GM18858 (cell line): Measurements from ENCODE around the gene C12orf75.
"Not testable (repeated sequence)": the region's sequence is repeated elsewhere in the genome, so short reads cannot be mapped to it uniquely, and the experiment has no call there.

Experiments used
- ATAC-seq: cut with Tn5 transposase; IDR thresholded peaks from one replicate; pipeline ENCODE4 v1.9.1; 2021; ENCODE audit not compliant: unreplicated experiment

C12orf75 gene

DNA sequence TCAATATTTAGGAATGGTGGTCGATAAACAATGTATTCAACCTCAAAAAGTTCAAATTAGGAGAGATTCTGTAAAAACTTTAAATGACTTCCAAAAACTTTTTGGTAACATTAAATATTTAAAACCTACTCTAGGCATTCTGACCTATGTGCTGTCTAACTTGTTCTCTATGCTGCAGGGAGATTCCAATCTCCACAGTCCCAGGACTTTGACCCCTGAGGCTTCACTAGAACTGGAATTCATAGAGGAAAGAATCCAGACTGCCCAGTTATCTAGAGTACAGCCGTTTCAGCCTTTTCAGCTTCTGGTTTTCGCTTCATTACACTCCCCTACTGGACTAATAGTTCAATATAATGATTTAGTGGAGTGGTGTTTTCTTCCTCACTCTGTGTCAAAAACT is 21.1 kb upstream of the C12orf75 start:
- not testable (repeated sequence) for ATAC-seq

- ATAC-seq, result not testable (repeated sequence)
Observed at GRCh38 chr12:105310476-105311085, 19.9 kb upstream of the C12orf75 start.

DNA sequence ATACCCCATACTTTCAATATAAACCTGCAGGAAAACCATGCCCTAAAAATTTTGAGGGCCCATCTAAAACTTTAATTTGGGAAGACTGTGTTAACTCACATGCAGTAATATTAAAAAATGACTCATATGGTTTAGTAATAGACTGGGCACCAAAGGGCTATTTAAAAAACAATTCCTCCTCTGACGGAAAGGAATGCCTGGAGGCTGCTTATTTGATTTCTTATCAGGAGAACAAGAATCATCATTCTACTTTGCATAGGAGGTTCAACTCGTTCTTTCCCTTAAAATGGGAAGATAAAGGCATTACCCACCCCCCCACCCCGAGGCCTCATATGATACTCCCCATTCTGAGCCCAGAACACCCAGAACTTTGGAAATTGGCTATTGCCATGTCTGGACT is 18.6 kb upstream of the C12orf75 start:
- ATAC-seq, result not testable (repeated sequence)

- not testable (repeated sequence) for ATAC-seq
Observed at GRCh38 chr12:105313755-105314154, 16.7 kb upstream of the C12orf75 start.

GRCh38 chr12:105315130-105315529 is 15.4 kb upstream of the C12orf75 start:
- no peak for ATAC-seq

DNA sequence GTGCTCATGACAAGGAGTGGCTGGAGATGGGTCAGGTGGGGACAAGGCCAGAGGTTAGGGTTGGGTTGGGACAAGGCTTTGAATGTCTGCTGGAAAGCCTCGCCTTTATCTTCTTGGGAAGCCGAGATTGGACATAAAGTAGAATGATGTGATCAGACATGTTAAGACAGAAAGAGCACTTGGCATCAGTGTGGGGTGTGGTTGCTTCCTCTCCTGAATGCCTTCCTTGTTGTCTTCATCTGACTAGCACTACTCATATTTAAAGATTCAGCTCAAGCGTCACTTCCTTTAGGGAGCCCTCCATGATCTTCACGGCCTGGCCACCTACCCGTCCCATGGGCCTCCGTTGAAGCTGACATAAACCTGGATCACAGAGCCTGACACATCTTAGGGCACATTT is 14.8 kb upstream of the C12orf75 start:
- no peak for ATAC-seq

DNA sequence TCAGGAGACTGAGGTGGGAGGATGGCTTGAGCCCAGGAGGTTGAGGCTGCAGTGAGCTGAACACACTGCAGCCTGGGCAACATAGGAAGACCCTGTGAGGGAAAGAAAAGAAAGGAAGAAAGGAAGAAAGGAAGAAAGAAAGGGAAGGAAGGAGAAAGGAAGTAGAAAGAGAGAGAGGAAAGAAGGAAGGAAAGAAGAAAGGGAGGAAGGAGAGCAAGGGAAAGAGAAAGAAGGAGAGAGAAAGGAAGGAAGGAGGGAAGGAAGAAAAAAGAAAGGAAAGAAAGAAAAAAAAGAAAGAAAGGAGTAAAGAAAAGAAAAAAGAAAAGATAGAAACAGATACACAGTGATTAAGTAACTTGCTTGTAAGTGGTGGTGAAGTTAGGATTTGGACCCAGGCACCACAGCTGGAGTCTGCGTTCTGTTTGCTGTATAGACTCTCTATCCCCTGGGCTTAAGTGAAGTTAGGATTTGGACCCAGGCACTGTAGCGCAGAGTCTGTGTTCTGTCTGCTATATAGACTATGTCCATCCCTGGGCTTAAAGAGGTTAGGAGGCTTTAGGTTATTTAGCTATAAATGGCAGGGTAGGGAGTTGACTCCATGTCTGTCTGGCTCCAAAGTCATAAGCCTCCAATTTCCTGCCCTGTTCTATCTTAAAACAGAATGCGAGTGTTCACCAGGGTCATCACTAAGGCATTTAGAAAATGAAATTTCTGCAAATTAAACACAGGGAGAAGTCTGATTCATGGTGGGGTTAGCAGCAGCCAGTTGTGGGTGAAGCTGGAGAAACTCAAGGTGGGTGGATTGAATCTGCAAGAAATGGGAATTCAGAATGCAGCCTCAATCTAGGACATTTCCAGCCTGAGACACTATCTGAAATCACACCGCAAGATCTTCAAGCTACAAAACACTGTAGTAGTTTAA is 13.3 kb upstream of the C12orf75 start:
- no peak for ATAC-seq

GRCh38 chr12:105317942-105318621 is 12.4 kb upstream of the C12orf75 start:
- ATAC-seq, result no peak

- ATAC-seq, result no peak
Observed at GRCh38 chr12:105318651-105319483, 11.6 kb upstream of the C12orf75 start.

DNA sequence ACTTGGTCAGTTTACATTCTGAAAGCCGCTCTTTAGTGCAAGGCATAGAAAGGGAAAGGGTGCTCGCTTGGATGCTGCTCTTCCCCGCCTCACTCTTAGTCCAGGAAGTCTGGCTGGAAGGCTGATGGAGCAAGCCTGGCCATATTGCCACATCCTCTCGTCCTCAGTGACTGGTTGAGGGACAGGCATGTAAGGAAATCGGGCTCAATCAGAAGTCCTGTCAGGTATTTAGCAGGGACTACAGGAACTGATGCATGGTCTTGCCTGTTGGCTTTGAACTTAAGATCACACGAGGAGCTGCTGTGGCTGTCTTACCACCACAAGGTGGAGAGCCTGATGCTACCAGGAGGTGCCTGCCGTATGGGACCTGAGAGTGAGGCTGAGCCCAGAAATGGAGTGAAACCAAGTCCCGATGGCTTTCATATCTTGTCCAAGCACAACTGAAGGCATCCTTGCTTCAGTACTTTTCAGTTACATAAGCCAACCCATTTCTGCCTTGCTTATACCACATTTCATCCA is 10.7 kb upstream of the C12orf75 start:
- no peak for ATAC-seq

- ATAC-seq, result no peak
Observed at GRCh38 chr12:105321125-105321524, 9.4 kb upstream of the C12orf75 start.

GRCh38 chr12:105322070-105322469 is 8.4 kb upstream of the C12orf75 start:
- no peak for ATAC-seq

DNA sequence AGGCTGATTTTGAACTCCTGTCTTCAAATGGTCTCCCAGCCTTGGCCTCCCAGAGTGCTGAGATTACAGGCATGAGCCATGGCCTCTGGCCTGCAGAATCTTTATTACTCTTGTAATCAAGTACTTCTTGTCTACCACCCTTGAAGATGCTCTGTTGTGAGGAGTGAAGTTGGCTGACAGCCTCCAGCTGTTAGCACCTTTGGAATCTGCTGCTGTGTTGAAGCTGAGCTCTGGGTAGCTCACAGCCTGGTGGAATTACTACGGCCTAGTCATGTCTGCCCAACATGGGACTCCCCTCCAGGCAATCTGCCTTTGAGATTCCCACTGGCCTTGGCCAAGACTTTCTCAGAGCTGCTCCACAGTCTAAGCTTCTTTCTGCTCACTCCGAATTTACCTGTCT is 5.8 kb upstream of the C12orf75 start:
- ATAC-seq, result no peak

DNA sequence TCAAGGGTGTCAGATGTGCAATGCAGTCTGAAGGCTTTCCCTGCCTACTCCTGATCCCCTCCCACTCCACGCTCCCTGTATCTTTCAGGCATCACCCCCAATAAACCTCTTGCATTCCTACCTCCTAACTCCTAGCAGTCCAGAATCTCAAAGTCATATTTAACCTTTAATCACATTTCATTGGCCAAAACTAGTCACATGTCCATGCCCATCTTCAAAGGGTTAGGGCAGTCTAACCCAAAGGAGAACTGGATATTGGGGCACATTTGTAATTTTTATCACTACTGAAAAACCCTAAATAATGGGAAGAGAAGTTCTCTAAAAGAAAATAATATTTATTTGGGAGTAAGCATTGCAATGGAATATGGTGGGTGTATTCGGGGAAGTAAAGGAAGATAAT is 5.4 kb upstream of the C12orf75 start:
- no peak for ATAC-seq

DNA sequence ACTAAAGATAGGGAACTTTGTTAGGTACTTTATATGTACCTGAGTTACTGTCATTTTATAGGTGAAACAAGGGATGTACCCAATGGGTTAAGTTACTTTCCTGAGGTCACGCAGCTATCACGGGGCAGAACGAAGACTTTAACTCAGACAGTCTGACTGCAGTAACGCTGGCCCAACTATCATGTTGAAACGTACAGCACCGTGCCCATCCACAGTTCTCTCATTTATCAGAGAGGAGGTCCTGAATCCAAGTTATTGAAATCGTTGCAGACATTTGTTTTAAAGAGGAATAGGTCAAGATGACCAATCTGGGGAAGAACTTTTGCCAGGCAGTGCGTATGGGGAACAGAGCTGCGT is 587 bp upstream of the C12orf75 start:
- no peak for ATAC-seq

DNA sequence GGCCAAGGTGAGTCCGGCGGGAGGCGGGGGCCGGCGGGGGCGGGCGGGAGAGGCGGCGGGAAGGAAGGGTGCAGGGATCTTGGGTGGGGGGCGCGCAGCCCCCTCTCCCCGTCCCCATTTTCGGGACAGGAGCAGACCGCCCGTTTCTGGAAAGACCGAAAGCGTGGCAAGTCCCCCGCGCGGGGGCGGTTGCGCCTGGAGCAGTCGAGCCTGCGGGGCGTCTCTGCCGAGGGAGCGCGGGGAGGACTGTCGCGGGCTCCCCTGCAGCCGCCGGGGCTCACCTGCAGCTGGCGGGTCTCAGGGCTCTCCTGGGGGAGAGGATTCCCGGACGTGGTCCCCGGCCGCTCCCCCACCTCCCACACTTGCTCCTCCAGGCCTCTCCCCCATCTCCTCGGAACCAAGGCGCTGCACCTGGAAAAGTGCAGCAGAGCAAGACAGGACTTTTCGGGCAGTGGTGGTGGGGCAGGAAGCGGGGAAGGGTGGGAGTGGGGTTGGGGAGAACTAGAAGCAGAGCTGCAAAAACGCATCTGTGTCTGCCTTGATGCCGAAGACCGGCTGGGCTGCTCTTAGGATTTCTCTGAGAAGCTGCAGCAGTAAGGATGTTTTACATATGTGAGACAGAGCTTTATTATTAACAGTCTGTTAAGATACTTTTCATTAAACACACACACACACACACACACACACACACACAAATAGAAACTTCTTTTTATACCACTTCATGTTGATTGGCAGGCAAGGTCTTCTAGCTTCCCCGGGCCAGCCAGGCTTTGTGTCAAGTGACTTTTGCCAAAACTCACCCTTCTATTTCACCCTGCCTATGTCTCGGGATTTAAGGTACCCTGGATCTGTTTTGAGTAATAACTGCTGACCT is 677 bp downstream of the C12orf75 start:
- ATAC-seq, result no peak

DNA sequence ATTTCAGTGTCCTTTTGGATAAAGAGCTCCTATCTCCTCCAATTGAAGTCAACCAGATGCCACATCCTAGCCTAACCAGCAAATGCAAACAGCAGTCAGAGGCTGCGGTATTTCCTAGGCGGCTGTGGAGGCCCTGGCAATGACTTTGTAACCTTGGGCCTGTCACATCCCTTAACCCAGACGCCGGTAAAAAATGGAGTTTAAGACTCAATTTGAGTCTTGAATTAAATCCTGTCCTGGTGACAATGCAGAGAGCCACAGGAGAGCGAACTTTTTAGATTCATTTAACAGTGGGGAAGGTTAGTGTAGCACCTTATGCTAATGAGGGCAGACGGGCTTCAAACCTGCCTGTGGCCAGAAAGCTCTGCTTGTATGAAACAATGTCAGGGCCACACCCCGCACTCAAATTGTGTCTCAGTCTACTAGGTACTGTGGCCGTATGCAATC is 1.3 kb downstream of the C12orf75 start:
- no peak for ATAC-seq

DNA sequence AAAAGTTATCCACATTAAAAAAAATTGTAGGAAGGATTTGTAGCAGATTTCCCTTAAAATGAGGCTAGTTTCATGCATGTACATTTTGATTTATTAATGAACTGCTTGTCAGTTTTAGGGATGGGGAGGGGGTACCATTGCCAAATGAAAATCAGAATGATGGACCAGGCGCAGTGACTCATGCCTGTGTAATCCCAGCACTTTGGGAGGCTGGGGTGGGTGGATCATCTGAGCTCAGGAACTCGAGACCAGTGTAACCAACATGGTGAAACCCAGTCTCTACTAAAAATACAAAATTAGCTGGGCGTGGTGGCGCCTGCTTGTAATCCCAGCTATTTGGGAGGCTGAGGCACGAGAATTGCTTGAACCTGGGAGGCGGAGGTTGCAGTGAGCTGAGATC is 1.8 kb downstream of the C12orf75 start:
- not testable (repeated sequence) for ATAC-seq

DNA sequence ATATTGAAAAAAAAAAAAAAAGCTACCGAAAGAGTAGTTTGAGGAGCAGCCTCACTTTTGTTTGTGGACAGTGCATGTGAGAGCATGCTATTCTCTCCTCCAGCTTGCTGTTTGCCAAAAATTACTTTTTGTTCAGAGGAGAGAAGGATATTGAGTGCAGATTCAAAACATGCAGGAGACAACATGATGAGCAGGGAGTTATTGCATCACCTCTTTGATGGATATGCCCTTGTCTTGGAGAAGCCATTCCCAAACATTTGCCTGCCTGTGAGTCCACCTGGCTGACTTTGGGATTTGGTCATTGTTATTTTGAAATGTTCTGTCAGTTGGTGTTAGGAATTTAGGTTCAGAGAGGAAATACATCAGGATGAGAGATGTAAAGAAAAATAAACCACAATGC is 2.4 kb downstream of the C12orf75 start:
- ATAC-seq, result no peak

GRCh38 chr12:105334001-105334400 is 3.5 kb downstream of the C12orf75 start:
- no peak for ATAC-seq
